Astrocyte (in vitro differentiated cells and primary cell): ENCODE results near the gene TOR4A. TPM values are rescaled to one million over a fixed set of nuclear protein-coding genes. Genes with fewer than 3 reads are reported as not detected.
"Not testable (repeated sequence)": the region's sequence is repeated elsewhere in the genome, so short reads cannot be mapped to it uniquely, and the experiment has no call there.

Source experiments
- DNase-seq: peaks from one replicate; pipeline ENCODE4 v3.0.0-alpha.2; 2010; ENCODE audit warnings: low read depth
- FAIRE-seq: peaks from 2 replicates; lab custom pipeline; 2011; peaks lifted over from hg19 to GRCh38; lab: Jason Lieb, UNC
- H2AFZ ChIP-seq: 2 replicates; pipeline ENCODE4 v1.6.0; 2012; ENCODE audit warnings: low read depth, low read length, inconsistent platforms
- H3K27ac ChIP-seq: 2 replicates; pipeline ENCODE4 v1.5.1; 2011; ENCODE audit warnings: low read depth, low read length, inconsistent platforms
- H3K27me3 ChIP-seq: 2 replicates; pipeline ENCODE4 v1.6.0; 2011; ENCODE audit warnings: low read length, inconsistent platforms; ENCODE audit not compliant: insufficient read depth
- H3K36me3 ChIP-seq: 2 replicates; pipeline ENCODE4 v1.5.1; 2011; ENCODE audit warnings: low read length, inconsistent platforms; ENCODE audit not compliant: insufficient read depth
- H3K4me1 ChIP-seq: 2 replicates; pipeline ENCODE4 v1.5.1; 2011; ENCODE audit warnings: low read length, inconsistent platforms; ENCODE audit not compliant: insufficient read depth
- H3K4me2 ChIP-seq: 2 replicates; pipeline ENCODE4 v1.6.0; 2012; ENCODE audit warnings: low read length, inconsistent platforms
- H3K4me3 ChIP-seq: 2 replicates; pipeline ENCODE4 v1.5.1; 2011; ENCODE audit warnings: low read depth, mild to moderate bottlenecking, low read length, inconsistent platforms; ENCODE audit not compliant: insufficient read depth
- H3K79me2 ChIP-seq: 2 replicates; pipeline ENCODE4 v1.6.0; 2012; ENCODE audit warnings: mild to moderate bottlenecking, low read length, inconsistent platforms; ENCODE audit not compliant: insufficient read depth
- H3K9ac ChIP-seq: 2 replicates; pipeline ENCODE4 v1.6.0; 2012; ENCODE audit warnings: mild to moderate bottlenecking, low read length, inconsistent platforms
- H3K9me3 ChIP-seq: 2 replicates; pipeline ENCODE4 v1.5.1; 2012; ENCODE audit warnings: low read depth, mild to moderate bottlenecking, low read length, inconsistent platforms; ENCODE audit not compliant: insufficient read depth
- H4K20me1 ChIP-seq: 2 replicates; pipeline ENCODE4 v1.6.0; 2012; ENCODE audit warnings: low read length, inconsistent platforms; ENCODE audit not compliant: insufficient read depth
- H3K27ac Mint-ChIP-seq: one replicate; pipeline ENCODE4 v1.8.0; 2021; ENCODE audit warnings: mild to moderate bottlenecking, mixed read lengths; ENCODE audit not compliant: unreplicated experiment
- H3K27me3 Mint-ChIP-seq: one replicate; pipeline ENCODE4 v1.8.0; 2021; ENCODE audit warnings: low read depth, mixed read lengths; ENCODE audit not compliant: unreplicated experiment
- H3K36me3 Mint-ChIP-seq: one replicate; pipeline ENCODE4 v1.8.0; 2021; ENCODE audit warnings: low read depth, mixed read lengths; ENCODE audit not compliant: unreplicated experiment
- H3K4me1 Mint-ChIP-seq: one replicate; pipeline ENCODE4 v1.8.0; 2021; ENCODE audit warnings: low read depth, mixed read lengths; ENCODE audit not compliant: unreplicated experiment
- H3K4me3 Mint-ChIP-seq: one replicate; pipeline ENCODE4 v1.8.0; 2021; ENCODE audit warnings: mild to moderate bottlenecking, moderate library complexity, mixed read lengths; ENCODE audit not compliant: unreplicated experiment
- H3K9me3 Mint-ChIP-seq: one replicate; pipeline ENCODE4 v1.8.0; 2021; ENCODE audit warnings: mild to moderate bottlenecking, mixed read lengths; ENCODE audit not compliant: unreplicated experiment
- EZH2 ChIP-seq: IDR thresholded peaks from 2 replicates; pipeline ENCODE4 v1.6.1; 2012; ENCODE audit warnings: mild to moderate bottlenecking, low read length, inconsistent platforms; ENCODE audit not compliant: insufficient read depth
- total RNA-seq: library from RNA; stranded (reverse); gene quantifications from 2 replicates; pipeline ENCODE4 v1.2.1, GENCODE V29; 2021
- TF ChIP-seq, protein P1 (sequence below): IDR thresholded peaks from 2 replicates; pipeline ENCODE4 v1.5.1; 2011; ENCODE audit warnings: low read depth, mild to moderate bottlenecking, inconsistent platforms, low read length, moderate library complexity; ENCODE audit not compliant: insufficient read depth

Gene TOR4A
- total RNA-seq, 1 donor from 2014 or later = 11.8 TPM

DNA sequence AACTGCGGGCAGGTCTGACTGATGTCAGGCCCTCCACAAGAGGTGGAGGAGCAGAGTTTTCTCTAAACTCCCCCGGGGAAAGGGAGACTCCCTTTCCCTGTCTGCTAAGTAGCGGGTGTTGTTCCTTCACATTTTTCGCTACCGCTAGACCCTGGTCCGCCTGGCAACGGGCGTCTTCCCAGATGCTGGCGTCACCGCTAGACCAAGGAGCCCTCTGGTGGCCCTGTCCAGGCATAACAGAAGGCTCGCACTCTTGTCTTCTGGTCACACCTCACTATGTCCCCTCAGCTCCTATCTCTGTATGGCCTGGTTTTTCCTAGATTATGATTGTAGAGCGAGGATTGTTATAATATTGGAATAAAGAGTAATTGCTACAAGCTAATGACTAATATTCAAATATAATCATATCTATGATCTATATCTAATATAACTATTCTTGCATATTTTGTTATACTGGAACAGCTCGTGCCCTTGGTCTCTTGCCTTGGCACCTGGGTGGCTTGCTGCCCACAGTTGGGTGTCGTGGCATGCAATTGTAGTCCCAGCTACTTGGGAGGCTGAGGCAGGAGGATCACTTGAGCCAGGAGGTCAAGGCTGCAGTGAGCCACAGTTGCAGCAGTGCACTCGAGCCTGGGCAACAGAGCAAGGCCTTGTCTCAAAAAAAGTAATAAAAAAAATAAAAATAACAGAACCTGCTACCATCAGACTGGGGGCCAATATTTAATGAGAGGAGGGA lies 15.2 kb upstream of the TOR4A start:
- H3K27ac Mint-ChIP-seq, FAIRE-seq, H3K4me1 Mint-ChIP-seq, H3K36me3 Mint-ChIP-seq, H3K36me3 ChIP-seq, H3K9me3 Mint-ChIP-seq, H3K9me3 ChIP-seq, H3K27me3 Mint-ChIP-seq, H3K4me2 ChIP-seq, H3K4me1 ChIP-seq, H3K4me3 ChIP-seq, H3K27me3 ChIP-seq, H3K4me3 Mint-ChIP-seq, H3K9ac ChIP-seq, H3K27ac ChIP-seq, H2AFZ ChIP-seq: not testable (repeated sequence)
- peaks cover 28% of the 10 kb centered on the region for H3K79me2 ChIP-seq
- H4K20me1 ChIP-seq = peaks cover 15% of the 10 kb centered on the region
- peak; percentile 39 for DNase-seq
- TF ChIP-seq, protein P1, sequence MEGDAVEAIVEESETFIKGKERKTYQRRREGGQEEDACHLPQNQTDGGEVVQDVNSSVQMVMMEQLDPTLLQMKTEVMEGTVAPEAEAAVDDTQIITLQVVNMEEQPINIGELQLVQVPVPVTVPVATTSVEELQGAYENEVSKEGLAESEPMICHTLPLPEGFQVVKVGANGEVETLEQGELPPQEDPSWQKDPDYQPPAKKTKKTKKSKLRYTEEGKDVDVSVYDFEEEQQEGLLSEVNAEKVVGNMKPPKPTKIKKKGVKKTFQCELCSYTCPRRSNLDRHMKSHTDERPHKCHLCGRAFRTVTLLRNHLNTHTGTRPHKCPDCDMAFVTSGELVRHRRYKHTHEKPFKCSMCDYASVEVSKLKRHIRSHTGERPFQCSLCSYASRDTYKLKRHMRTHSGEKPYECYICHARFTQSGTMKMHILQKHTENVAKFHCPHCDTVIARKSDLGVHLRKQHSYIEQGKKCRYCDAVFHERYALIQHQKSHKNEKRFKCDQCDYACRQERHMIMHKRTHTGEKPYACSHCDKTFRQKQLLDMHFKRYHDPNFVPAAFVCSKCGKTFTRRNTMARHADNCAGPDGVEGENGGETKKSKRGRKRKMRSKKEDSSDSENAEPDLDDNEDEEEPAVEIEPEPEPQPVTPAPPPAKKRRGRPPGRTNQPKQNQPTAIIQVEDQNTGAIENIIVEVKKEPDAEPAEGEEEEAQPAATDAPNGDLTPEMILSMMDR = peak; percentile 33

DNA sequence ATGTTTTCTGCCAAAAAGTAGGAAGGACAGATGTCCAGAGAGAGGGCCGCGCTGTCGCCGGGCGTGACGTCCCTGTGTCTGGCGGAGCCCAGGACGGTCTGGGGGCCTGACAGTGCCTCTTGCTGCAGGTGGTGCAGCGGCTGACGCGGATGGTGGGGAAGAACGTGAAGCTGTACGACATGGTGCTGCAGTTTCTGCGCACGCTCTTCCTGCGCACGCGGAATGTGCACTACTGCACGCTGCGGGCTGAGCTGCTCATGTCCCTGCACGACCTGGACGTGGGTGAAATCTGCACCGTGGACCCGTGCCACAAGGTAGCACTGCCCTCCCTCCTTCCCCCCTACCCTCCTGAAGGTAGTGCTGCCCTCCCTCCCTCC lies 14.6 kb upstream of the TOR4A start:
- H3K27ac Mint-ChIP-seq = no peak overlapping the region
- H3K4me3 ChIP-seq = no peak overlapping the region
- H3K27ac ChIP-seq = no peak overlapping the region
- no peaks in the 10 kb centered on the region for H3K9me3 Mint-ChIP-seq
- H3K4me1 ChIP-seq = peaks cover 3% of the 10 kb centered on the region
- no peak overlapping the region for H2AFZ ChIP-seq
- TF ChIP-seq EZH2 = no peak
- TF ChIP-seq, protein P1 = no peak
- H4K20me1 ChIP-seq = peaks cover 18% of the 10 kb centered on the region
- H3K9me3 ChIP-seq = no peaks in the 10 kb centered on the region
- no peak overlapping the region for H3K9ac ChIP-seq
- no peaks in the 10 kb centered on the region for H3K27me3 Mint-ChIP-seq
- DNase-seq (no peak), FAIRE-seq (no peak)
- H3K36me3 ChIP-seq = peaks cover 9% of the 10 kb centered on the region
- peaks cover 6% of the 10 kb centered on the region for H3K36me3 Mint-ChIP-seq
- H3K4me1 Mint-ChIP-seq = peaks cover 3% of the 10 kb centered on the region
- H3K27me3 ChIP-seq = no peaks in the 10 kb centered on the region
- no peak overlapping the region for H3K4me2 ChIP-seq
- H3K79me2 ChIP-seq = peaks cover 25% of the 10 kb centered on the region
- H3K4me3 Mint-ChIP-seq = no peak overlapping the region

DNA sequence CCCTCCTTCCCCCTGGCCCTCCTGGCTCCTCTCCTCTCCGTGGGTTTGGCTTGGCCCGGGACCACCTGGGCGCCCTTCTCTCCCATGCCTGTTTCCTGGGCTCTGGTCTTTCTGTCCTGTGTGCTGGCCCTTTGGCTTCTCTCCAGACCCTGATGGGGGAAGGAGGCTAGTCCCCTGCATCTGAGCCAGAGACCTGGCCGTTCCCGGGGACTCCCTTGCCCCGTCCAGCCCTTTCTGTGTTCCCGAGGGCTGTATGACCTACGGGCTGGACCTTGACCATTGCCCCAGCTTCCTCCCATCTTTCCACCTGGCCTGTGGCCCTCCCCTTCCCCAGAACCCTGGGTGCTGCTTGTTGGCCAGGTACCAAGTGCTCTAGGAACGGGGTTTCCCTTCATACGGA lies 14.0 kb upstream of the TOR4A start:
- Histone ChIP-seq H4K20me1 (peaks cover 20% of the 10 kb centered on the region), H3K4me3 (no peak overlapping the region), H2AFZ (no peak overlapping the region), H3K27me3 (no peaks in the 10 kb centered on the region), H3K9ac (no peak overlapping the region), H3K4me2 (no peak overlapping the region), H3K27ac (no peak overlapping the region), H3K4me1 (peaks cover 4% of the 10 kb centered on the region), H3K79me2 (peaks cover 21% of the 10 kb centered on the region), H3K9me3 (no peaks in the 10 kb centered on the region), H3K36me3 (peaks cover 9% of the 10 kb centered on the region)
- FAIRE-seq (no peak), DNase-seq (no peak)
- Mint-ChIP-seq H3K4me3 (no peak overlapping the region), H3K36me3 (peaks cover 9% of the 10 kb centered on the region), H3K9me3 (no peaks in the 10 kb centered on the region), H3K27ac (no peak overlapping the region), H3K4me1 (peaks cover 3% of the 10 kb centered on the region), H3K27me3 (no peaks in the 10 kb centered on the region)
- TF ChIP-seq, protein P1 = no peak
- no peak for TF ChIP-seq EZH2
